PFSK-1 (cell line): Measurements from ENCODE around the gene BSND.

Experiments
- SIN3A ChIP-seq: IDR thresholded peaks from 2 replicates; pipeline ENCODE4 v1.6.1; 2012; ENCODE audit warnings: mild to moderate bottlenecking, low read length, moderate library complexity, borderline replicate concordance; ENCODE audit not compliant: insufficient read depth
- TAF1 ChIP-seq: IDR thresholded peaks from 2 replicates; pipeline ENCODE4 v1.6.1; 2012; ENCODE audit warnings: low read length, control low read depth, borderline replicate concordance; ENCODE audit not compliant: insufficient read depth

DNA sequence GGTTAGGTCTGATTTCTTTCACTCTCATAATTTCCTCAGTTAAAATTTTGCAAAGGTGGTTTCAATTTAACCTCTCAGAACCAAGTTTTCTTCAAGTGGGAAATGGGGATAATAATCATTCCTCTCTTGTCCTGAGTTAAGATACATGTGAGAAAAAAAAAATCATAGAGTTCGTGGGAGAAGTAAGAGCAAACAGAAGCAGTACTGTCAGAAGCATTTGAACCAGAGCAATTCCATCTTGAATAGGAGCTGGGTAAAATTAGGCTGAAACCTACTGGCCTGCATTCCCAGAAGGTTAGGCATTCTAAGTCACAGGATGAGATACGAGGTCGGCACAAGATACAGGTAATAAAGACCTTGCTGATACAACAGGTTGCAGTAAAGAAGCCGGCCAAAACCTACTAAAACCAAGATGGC is 46.9 kb upstream of the BSND start:
- TF ChIP-seq SIN3A, result no peak
- no peak for TF ChIP-seq TAF1
